Measurements from ENCODE around the gene HOXA11.
A peak's percentile ranks its signal among the peaks of the same experiment; 100 is the strongest.

Gene HOXA11

GRCh38 chr7:27169658-27170425 lies 15.2 kb downstream of the HOXA11 start:
- DNase-seq (ENCODE audit: low spot score): no peak

- DNase-seq (ENCODE audit: low spot score): no peak
These were observed 16.6 kb downstream of the HOXA11 start for GRCh38 chr7:27168265-27168947.

- no peak for DNase-seq (ENCODE audit: low spot score)
These were observed 17.1 kb downstream of the HOXA11 start for GRCh38 chr7:27167916-27168264.

- DNase-seq (ENCODE audit: low spot score): no peak
These were observed 18.2 kb downstream of the HOXA11 start for GRCh38 chr7:27166531-27167505.

- no peak for DNase-seq (ENCODE audit: low spot score)
These were observed 19.0 kb downstream of the HOXA11 start for GRCh38 chr7:27165996-27166530.

- DNase-seq (ENCODE audit: low spot score): no peak
These were observed 19.7 kb downstream of the HOXA11 start, which contains the start of gene HOXA9 for GRCh38 chr7:27165089-27165995. TSS of gene HOXA9 (minus strand) at chr7:27165537. CDS start at chr7:27165457, 80 bp downstream.

- DNase-seq (ENCODE audit: low spot score): no peak
These were observed 20.5 kb downstream of the HOXA11 start for GRCh38 chr7:27164367-27165088.

- no peak for DNase-seq (ENCODE audit: low spot score)
These were observed 21.0 kb downstream of the HOXA11 start for GRCh38 chr7:27164045-27164366.

DNA sequence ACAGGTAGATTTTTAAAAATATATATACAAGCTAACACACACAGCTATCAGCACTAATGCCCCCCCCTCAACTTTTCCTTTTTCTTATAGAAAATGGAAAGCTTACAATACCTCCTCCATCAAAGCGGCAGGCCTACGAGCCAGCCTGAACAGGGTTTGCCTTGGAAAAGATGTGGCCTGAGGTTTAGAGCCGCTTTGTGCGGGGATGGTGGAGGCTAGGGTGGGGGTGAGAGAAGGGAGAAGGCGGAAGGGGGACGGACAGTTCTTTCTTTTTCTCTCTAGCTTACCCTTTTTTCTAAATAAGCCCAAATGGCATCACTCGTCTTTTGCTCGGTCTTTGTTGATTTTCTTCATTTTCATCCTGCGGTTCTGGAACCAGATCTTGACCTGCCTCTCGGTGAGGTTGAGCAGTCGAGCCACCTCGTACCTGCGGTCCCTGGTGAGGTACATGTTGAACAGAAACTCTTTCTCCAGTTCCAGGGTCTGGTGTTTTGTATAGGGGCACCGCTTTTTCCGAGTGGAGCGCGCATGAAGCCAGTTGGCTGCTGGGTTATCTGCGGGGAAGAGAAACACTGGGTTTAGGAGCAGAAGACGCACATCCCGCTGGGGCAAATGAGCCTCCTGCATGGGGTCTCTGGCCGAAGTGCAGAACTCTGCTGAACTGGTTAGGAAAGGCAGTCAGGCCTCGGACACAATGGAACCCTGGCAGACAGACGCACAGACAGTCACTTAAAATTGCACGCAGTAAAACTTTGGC lies 21.6 kb downstream of the HOXA11 start:
- DNase-seq (ENCODE audit: low spot score): no peak

DNA sequence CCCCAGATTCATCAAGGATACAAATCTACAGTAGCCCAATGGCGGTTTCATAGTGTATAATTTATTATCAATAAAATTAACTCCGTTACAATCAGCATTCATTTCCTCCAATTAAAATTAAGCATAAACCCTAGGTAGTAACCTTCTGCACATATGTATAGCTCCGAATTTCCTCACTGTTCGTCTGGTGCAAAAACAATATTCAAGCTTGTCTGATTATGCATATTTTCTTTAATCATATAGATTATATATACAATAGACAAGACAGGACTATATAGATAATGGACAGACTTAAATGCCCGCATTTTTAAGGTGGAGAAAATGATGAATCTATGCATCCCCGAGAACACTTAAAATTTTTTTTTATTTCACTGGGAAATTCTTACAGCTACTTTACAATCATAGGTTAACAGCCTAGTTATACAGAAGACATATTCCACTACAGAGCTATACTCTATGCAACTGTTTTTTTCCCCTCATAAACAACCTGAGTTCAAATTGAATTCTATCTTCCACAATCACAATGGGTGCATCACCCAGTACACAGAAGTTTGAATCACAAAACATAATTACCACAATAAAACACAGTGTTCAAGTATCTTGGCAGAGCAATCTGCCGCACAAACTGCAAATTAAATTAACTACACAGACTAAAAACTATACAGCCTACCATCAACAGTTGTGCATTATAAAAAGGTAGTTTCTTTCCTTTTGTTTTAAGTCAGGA lies 22.3 kb downstream of the HOXA11 start:
- DNase-seq (ENCODE audit: low spot score): no peak

- DNase-seq (ENCODE audit: low spot score): no peak
These were observed 23.1 kb downstream of the HOXA11 start for GRCh38 chr7:27161721-27162560.

- DNase-seq (ENCODE audit: low spot score): no peak
These were observed 23.8 kb downstream of the HOXA11 start for GRCh38 chr7:27161214-27161720.

DNA sequence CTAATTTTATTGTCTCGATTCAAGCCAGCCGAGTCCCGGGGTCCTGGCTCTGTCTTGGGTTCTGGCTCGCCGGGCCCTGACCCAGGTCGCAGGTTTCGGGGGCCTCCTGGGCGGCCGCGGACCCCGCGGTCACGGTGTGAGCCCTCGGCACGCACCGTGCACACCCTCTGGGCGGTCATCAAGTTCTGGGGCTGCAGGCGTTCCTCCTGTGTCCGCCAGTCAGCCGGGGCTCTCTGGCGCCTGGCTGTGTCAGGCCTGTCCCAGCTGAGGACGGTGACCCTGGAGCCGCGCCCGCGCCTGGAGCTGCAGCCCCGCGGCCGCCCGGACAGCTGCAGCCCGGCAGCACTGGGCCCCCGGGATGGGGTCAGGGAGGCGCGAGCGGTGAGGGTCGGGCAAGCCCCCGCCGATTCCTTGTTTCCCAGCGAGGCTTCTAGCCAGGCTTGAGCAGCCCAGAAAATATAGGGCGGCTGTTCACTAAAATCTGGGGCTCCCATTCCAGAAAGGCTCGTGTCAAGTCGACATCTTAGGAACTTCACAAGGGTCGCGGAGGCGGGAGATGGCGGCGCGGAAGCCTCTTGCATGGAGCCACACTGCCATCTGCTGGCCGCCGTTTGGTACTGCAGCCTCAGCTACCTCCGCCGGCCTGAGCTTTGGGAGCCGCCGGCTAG lies 24.4 kb downstream of the HOXA11 start:
- peak; percentile 87 for DNase-seq (ENCODE audit: low spot score)

DNA sequence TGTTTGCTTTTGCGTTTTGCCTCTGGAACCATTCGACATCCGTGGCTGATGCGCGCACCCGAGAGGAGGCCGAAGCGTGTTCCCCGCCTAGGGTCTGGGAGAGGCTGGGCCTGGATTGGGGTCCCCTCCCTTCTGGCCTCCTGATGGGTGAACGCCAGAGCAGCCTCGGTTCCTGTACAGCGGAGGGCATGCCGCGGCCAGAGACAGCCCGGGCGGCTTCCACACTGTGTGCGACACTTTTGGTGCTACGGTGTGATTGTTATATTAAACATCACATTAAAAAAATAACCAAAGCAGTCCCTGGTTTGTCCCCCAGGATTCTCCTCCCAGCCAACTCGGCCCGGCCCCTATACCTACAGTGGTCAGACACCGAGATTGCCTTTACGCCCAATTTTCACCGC lies 24.9 kb downstream of the HOXA11 start:
- DNase-seq (ENCODE audit: low spot score): no peak

DNA sequence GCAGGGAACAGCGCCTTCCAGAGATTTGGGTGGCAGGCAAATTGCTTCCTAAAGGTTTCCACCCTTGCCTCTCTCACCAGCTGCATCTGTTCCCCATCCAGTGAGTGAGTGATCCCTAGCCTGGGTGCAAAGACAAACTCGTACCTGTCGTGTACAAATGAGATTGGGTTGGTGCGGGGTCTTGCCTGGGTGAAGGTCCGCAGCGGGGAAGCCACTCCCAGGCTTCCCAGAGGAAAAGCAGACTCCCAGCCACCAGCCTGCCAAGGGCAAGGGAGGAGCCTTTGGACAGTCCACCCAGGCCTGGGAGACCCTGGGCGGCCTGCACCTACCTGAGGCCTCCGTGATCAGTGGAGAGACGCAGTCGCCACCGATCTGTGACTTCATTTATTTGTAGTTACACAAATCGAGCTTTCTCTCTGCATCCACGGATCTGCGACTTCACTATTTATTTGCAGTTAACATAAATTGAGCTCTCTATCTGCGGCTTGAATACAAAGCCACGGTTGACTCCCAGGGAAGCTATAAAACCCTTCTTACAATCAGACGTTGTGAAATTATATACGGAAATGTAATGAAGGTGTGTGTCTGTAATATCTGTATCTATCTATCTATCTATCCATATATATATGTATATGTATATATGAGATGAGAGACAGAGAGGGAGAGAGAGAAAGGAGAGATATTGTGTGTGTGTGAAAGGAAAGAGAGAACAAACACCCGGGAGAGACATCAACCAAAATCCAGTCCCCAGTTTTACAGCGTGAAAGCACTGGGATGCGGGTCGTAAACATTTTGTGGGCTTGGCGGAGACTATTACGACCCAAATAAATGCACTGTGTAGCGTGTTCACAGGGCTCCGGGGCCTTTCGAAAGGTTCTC lies 25.5 kb downstream of the HOXA11 start:
- no peak for DNase-seq (ENCODE audit: low spot score)
